Panc1 (cell line): ENCODE results near the gene CERS5.

Source experiments
- CTCF ChIP-seq: fragments of 450-650 bp; IDR thresholded peaks from 2 replicates; pipeline ENCODE4 v1.5.1; 2017; ENCODE audit warnings: mild to moderate bottlenecking
- POLR2AphosphoS5 ChIP-seq: IDR thresholded peaks from 2 replicates; pipeline ENCODE4 v1.6.1; 2012; ENCODE audit warnings: mild to moderate bottlenecking, low read depth, low read length, moderate library complexity
- SIN3A ChIP-seq: IDR thresholded peaks from 2 replicates; pipeline ENCODE4 v1.6.1; 2012; ENCODE audit warnings: low read depth, mild to moderate bottlenecking, low read length, moderate library complexity, borderline replicate concordance; ENCODE audit not compliant: insufficient read depth

- no peak for TF ChIP-seq CTCF
- TF ChIP-seq SIN3A = no peak
- no peak for TF ChIP-seq POLR2AphosphoS5
These were observed 18.9 kb upstream of the CERS5 start for GRCh38 chr12:50185970-50186663.
